WERI-Rb-1 (cell line): ENCODE results near the gene AHDC1.
A peak's percentile ranks its signal among the peaks of the same experiment; 100 is the strongest.

Source experiments
- DNase-seq: peaks from one replicate; pipeline ENCODE4 v3.0.0-alpha.2; 2020
- H3K27ac ChIP-seq: fragments of 250-450 bp; sonication (Bioruptor Pico); 2 replicates; pipeline ENCODE4 v1.5.1; 2020; ENCODE audit warnings: mild to moderate bottlenecking, moderate library complexity
- H3K27me3 ChIP-seq: fragments of 250-450 bp; sonication (Bioruptor Pico); 2 replicates; pipeline ENCODE4 v1.5.1; 2021; ENCODE audit warnings: mild to moderate bottlenecking, low read depth, moderate library complexity; ENCODE audit not compliant: insufficient read depth, severe bottlenecking
- H3K36me3 ChIP-seq: fragments of 250-450 bp; sonication (Bioruptor Pico); 2 replicates; pipeline ENCODE4 v1.5.1; 2020; ENCODE audit warnings: mild to moderate bottlenecking, moderate library complexity
- H3K4me3 ChIP-seq: 2 replicates; pipeline ENCODE4 v1.5.1; 2011; ENCODE audit warnings: low read depth, mild to moderate bottlenecking, control low read depth, low read length
- H3K9me3 ChIP-seq: fragments of 250-450 bp; sonication (Bioruptor Pico); 2 replicates; pipeline ENCODE4 v1.5.1; 2021; ENCODE audit warnings: mild to moderate bottlenecking, moderate library complexity; ENCODE audit not compliant: severe bottlenecking
- CTCF ChIP-seq: IDR thresholded peaks from 2 replicates; pipeline ENCODE4 v1.5.1; 2011; ENCODE audit warnings: low read depth, mild to moderate bottlenecking, control low read depth, inconsistent platforms, low read length

Gene AHDC1

GRCh38 chr1:27595597-27595996, 8.3 kb downstream of the AHDC1 start:
- no peaks in the 10 kb centered on the region for H3K36me3 ChIP-seq
- peak overlapping the region; percentile 94 for H3K27ac ChIP-seq
- TF ChIP-seq CTCF = no peak
- no peaks in the 10 kb centered on the region for H3K27me3 ChIP-seq
- H3K4me3 ChIP-seq = no peak overlapping the region
- no peaks in the 10 kb centered on the region for H3K9me3 ChIP-seq
- no peak for DNase-seq

DNA sequence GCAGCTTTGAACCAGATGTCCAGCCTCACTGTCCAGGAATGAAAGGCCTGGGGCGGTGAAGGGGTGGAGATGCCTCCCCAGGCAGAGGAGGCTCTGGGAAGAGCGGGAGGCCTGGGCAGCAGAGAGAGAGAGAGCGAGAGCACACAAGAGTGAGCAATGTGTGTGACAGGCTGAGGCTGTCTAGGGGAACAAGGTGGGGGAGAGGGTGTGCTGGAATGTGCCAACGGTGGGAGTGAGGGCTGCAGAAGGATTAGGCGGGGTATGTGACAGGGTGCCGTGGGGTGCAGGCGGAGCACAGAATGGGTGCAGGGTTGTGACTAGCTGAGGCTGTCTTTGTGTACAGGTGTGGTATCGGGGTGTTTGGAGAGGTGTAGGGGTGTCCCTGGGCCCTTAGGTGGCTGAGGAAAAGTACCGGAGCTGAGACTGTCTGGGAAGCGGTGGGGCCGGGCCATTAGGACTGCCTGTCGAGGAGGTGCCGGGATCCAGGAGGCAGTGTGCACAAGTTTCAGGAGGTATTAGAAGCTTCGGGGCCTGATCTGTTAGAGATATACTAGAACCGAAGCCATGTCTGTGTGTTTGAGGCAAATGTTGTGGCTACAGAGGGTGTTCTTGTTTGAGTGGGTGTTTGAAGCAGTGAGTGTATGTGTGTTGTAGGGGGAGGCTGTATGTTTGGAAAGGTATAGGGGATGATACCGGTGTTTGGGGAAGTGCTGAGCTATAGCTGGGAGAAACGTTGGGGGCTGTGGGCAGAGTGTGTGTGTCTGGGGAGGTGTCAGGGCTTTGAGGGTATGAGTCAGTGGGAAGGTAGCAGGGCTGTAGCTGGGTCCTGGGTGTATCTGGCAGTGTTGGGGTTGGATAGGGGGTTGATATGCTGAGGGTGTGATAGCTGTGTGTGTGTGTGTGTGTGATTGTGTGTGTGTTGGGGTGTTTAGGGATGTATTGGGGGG, 9.1 kb downstream of the AHDC1 start:
- Histone ChIP-seq H3K27me3 (no peaks in the 10 kb centered on the region), H3K9me3 (no peaks in the 10 kb centered on the region), H3K4me3 (no peak overlapping the region), H3K27ac (peak overlapping the region; percentile 94), H3K36me3 (no peaks in the 10 kb centered on the region; the same call in 1 of the 2 replicates)
- no peak for DNase-seq
- no peak for TF ChIP-seq CTCF

DNA sequence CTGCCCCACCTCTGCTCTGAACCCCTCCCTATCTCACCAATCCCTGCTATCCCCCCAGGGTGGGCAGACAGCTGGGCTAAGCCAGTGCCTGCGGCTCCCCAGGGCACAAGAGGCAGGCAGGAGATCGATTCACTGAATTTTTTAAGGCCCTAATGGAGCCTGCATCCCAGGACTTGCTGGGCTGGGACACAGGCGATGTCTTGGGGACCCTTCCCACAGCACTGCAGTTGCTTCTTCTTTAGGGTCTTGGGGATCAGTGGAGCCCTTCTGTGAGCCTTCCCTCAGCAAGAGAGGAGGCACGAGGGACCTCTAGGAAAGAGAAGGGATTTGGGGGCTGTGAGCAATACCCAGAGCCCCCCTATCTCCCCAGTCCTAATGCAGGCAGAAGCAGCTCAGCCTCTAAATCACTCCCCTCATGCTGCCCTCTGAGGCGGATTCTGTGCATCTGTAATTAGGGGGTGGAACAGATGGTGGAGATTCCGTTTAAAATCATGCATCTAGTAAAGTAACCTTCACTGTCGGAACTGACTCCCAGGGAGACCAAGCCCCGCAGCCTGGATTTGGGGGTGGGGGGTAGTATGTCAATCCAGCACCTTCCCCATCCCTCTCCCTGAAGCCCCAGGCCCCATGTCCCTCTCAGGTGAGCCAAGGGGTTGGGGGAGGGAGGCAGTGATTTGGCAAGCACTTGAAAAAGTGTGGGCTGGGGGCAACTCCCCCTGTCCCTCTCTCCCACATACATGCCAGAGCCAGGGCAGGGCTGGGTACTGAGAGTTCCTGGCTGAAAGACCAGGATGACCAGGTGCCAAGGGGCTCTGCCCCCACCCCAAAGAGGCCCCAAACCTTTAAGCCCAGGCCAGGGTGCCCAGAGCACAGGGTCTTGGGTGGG, 10.0 kb downstream of the AHDC1 start:
- DNase-seq = peak; percentile 78
- H3K36me3 ChIP-seq = peaks cover 5% of the 10 kb centered on the region
- no peak for TF ChIP-seq CTCF
- peak overlapping the region; percentile 94 for H3K27ac ChIP-seq
- H3K4me3 ChIP-seq = peak overlapping the region; percentile 31
- H3K9me3 ChIP-seq = no peaks in the 10 kb centered on the region
- H3K27me3 ChIP-seq = no peaks in the 10 kb centered on the region

- no peaks in the 10 kb centered on the region for H3K27me3 ChIP-seq
- H3K36me3 ChIP-seq = peaks cover 5% of the 10 kb centered on the region
- no peak for TF ChIP-seq CTCF
- H3K9me3 ChIP-seq = no peaks in the 10 kb centered on the region
- peak overlapping the region; percentile 31 for H3K4me3 ChIP-seq
- peak; percentile 89 for DNase-seq
- peak overlapping the region; percentile 94 for H3K27ac ChIP-seq
Observed at GRCh38 chr1:27592931-27593677, 10.8 kb downstream of the AHDC1 start.

- H3K36me3 ChIP-seq = peaks cover 5% of the 10 kb centered on the region
- H3K4me3 ChIP-seq = peak overlapping the region; percentile 31
- no peaks in the 10 kb centered on the region for H3K9me3 ChIP-seq
- H3K27ac ChIP-seq = peak overlapping the region; percentile 94
- DNase-seq = peak; percentile 54
- TF ChIP-seq CTCF = no peak
- H3K27me3 ChIP-seq = no peaks in the 10 kb centered on the region
Observed at GRCh38 chr1:27592232-27592930, 11.6 kb downstream of the AHDC1 start.
